Neural progenitor cell (in vitro differentiated cells): Measurements from ENCODE around the gene CES1.

Experiments used
- EZH2 ChIP-seq: fragments of 200-600 bp; sonication (generic); IDR thresholded peaks from 2 replicates; pipeline ENCODE4 v1.6.1; 2017; ENCODE audit warnings: antibody characterized with exemption, mild to moderate bottlenecking, moderate library complexity
- TF ChIP-seq, protein P1 (sequence below): fragments of 200-600 bp; sonication (generic); IDR thresholded peaks from 2 replicates; pipeline ENCODE4 v1.5.1; 2017; ENCODE audit warnings: antibody characterized with exemption, mild to moderate bottlenecking

DNA sequence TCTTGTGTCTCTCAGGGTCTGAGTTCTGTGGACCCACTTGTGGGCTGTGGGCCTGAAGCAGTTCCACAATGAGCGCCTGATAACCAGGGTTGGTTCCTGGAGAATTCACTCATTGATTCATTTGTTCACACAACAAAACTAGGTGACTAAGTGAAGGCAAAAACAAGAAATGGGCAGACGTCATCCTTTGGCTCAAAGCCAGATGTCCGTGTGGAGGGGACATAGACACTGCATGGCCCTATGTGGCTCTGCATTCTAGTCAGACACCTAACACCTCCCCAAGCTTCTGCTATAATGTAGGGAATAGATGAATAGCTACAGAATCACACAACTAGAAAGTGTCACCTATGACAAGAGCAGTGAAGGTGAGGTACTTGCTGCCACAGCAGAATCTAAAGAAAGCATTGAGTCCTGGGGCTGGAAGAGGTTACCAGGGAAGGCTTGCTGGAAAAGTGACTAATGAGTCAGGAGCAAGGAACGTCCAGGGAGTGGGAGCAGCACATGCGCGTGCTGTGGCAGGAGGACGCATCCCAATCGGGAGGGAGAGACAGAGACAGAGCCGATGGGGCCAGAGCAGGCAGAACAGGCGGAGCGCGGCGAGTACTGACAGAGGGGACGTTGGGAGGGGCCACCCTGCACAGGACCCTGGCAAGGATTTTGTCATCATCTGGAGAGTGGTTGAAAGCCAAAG lies 58.9 kb downstream of the CES1 start:
- TF ChIP-seq, protein P1, sequence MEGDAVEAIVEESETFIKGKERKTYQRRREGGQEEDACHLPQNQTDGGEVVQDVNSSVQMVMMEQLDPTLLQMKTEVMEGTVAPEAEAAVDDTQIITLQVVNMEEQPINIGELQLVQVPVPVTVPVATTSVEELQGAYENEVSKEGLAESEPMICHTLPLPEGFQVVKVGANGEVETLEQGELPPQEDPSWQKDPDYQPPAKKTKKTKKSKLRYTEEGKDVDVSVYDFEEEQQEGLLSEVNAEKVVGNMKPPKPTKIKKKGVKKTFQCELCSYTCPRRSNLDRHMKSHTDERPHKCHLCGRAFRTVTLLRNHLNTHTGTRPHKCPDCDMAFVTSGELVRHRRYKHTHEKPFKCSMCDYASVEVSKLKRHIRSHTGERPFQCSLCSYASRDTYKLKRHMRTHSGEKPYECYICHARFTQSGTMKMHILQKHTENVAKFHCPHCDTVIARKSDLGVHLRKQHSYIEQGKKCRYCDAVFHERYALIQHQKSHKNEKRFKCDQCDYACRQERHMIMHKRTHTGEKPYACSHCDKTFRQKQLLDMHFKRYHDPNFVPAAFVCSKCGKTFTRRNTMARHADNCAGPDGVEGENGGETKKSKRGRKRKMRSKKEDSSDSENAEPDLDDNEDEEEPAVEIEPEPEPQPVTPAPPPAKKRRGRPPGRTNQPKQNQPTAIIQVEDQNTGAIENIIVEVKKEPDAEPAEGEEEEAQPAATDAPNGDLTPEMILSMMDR: no peak
- no peak for TF ChIP-seq EZH2
